C1 segment of cervical spinal cord (tissue), 14 donors: ENCODE data around the gene KLK3.

ENCODE experiments used
- DNase-seq, 14 donors: peaks; one replicate each; lab custom pipeline; 2025; lab: John Stamatoyannopoulos, UW

Gene KLK3

GRCh38 chr19:50897612-50898011, 42.9 kb downstream of the KLK3 start:
- DNase-seq: no peak

- DNase-seq: no peak
Observed at GRCh38 chr19:50898018-50898417, 43.3 kb downstream of the KLK3 start.

GRCh38 chr19:50899569-50899968, 44.9 kb downstream of the KLK3 start:
- no peak for DNase-seq

- no peak for DNase-seq
Observed at GRCh38 chr19:50902640-50903039, 47.9 kb downstream of the KLK3 start.

- no peak for DNase-seq
Observed at GRCh38 chr19:50906217-50906616, 51.5 kb downstream of the KLK3 start.

- DNase-seq: no peak
Observed at GRCh38 chr19:50908336-50908735, 53.6 kb downstream of the KLK3 start.

- DNase-seq: no peak
Observed at GRCh38 chr19:50909240-50910070, 54.7 kb downstream of the KLK3 start.
